Neural progenitor cell (in vitro differentiated cells): ENCODE data around the gene RLF. TPM values are rescaled to one million over a fixed set of nuclear protein-coding genes. Genes with fewer than 3 reads are reported as not detected.

ENCODE experiments used
- DNase-seq: peaks from one replicate; pipeline ENCODE4 v3.0.0-alpha.2; 2016; ENCODE audit warnings: low spot score
- H2AFZ ChIP-seq: fragments of 200-600 bp; sonication (generic); replicated peaks from 2 replicates; pipeline ENCODE4 v1.6.1; 2016; ENCODE audit warnings: antibody characterized with exemption
- H3F3A ChIP-seq: fragments of 200-600 bp; sonication (generic); 2 replicates; pipeline ENCODE4 v1.6.1; 2016; ENCODE audit warnings: antibody characterized with exemption, low read depth
- H3K27ac ChIP-seq: fragments of 200-600 bp; sonication (generic); 2 replicates; pipeline ENCODE4 v1.5.1; 2016; ENCODE audit warnings: mild to moderate bottlenecking
- H3K27me3 ChIP-seq: fragments of 200-600 bp; sonication (generic); 2 replicates; pipeline ENCODE4 v1.6.1; 2016; ENCODE audit warnings: mild to moderate bottlenecking, moderate library complexity
- H3K36me3 ChIP-seq: fragments of 200-600 bp; sonication (generic); 2 replicates; pipeline ENCODE4 v1.5.1; 2016
- H3K4me1 ChIP-seq: fragments of 200-600 bp; sonication (generic); 2 replicates; pipeline ENCODE4 v1.6.1; 2016; ENCODE audit warnings: mixed run types
- H3K4me2 ChIP-seq: fragments of 200-600 bp; sonication (generic); 2 replicates; pipeline ENCODE4 v1.6.1; 2016
- H3K4me3 ChIP-seq: fragments of 200-600 bp; sonication (generic); 2 replicates; pipeline ENCODE4 v1.5.1; 2016
- H3K79me2 ChIP-seq: fragments of 200-600 bp; sonication (generic); 2 replicates; pipeline ENCODE4 v1.6.1; 2016; ENCODE audit warnings: low read depth
- H3K9ac ChIP-seq: fragments of 200-600 bp; sonication (generic); 2 replicates; pipeline ENCODE4 v1.6.1; 2016
- H3K9me3 ChIP-seq: fragments of 200-600 bp; sonication (generic); 2 replicates; pipeline ENCODE4 v1.5.1; 2016; ENCODE audit warnings: low read depth
- H4K20me1 ChIP-seq: fragments of 200-600 bp; sonication (generic); 2 replicates; pipeline ENCODE4 v1.6.1; 2016; ENCODE audit warnings: low read depth
- H3K27ac Mint-ChIP-seq: 3 replicates; pipeline ENCODE4 v1.8.0; 2021; ENCODE audit warnings: mixed read lengths
- H3K27me3 Mint-ChIP-seq: 2 replicates; pipeline ENCODE4 v1.8.0; 2022; ENCODE audit warnings: low read depth, mild to moderate bottlenecking, inconsistent platforms, moderate library complexity, mixed read lengths; ENCODE audit not compliant: insufficient read depth
- H3K36me3 Mint-ChIP-seq: 3 replicates; pipeline ENCODE4 v1.8.0; 2021; ENCODE audit warnings: mixed read lengths
- H3K4me1 Mint-ChIP-seq: 3 replicates; pipeline ENCODE4 v1.8.0; 2021; ENCODE audit warnings: mixed read lengths
- H3K4me3 Mint-ChIP-seq: 3 replicates; pipeline ENCODE4 v1.8.0; 2021; ENCODE audit warnings: mild to moderate bottlenecking, moderate library complexity, mixed read lengths
- H3K9me3 Mint-ChIP-seq: 3 replicates; pipeline ENCODE4 v1.8.0; 2020; ENCODE audit warnings: mixed read lengths
- CTCF ChIP-seq: fragments of 200-600 bp; sonication (generic); IDR thresholded peaks from 2 replicates; pipeline ENCODE4 v1.5.1; 2017; ENCODE audit warnings: antibody characterized with exemption, mild to moderate bottlenecking
- EZH2 ChIP-seq: fragments of 200-600 bp; sonication (generic); IDR thresholded peaks from 2 replicates; pipeline ENCODE4 v1.6.1; 2017; ENCODE audit warnings: antibody characterized with exemption, mild to moderate bottlenecking, moderate library complexity
- EZH2phosphoT487 ChIP-seq: fragments of 200-600 bp; sonication (generic); IDR thresholded peaks from 2 replicates; pipeline ENCODE4 v1.6.1; 2017; ENCODE audit warnings: antibody characterized with exemption
- total RNA-seq: library from RNA; depleted of rRNA; stranded (reverse); fragments of >200 nt; gene quantifications from 2 replicates; pipeline ENCODE4 v1.2.3, GENCODE V29; 2015; ENCODE audit warnings: low replicate concordance

Gene RLF
- total RNA-seq, 1 donor from 2014 or later = 72.7 TPM

- no peaks in the 10 kb centered on the region for H3K36me3 ChIP-seq
- H3K9me3 ChIP-seq = no peaks in the 10 kb centered on the region
- no peak overlapping the region for H3K9ac ChIP-seq
- H3K27me3 ChIP-seq = peaks cover 32% of the 10 kb centered on the region
- H3K4me3 ChIP-seq = no peak overlapping the region
- H3K4me1 ChIP-seq = no peaks in the 10 kb centered on the region
- no peaks in the 10 kb centered on the region for H3K4me1 Mint-ChIP-seq
- no peaks in the 10 kb centered on the region for H3F3A ChIP-seq
- H3K36me3 Mint-ChIP-seq = no peaks in the 10 kb centered on the region
- H4K20me1 ChIP-seq = no peaks in the 10 kb centered on the region
- no peaks in the 10 kb centered on the region for H3K79me2 ChIP-seq
- DNase-seq = peak; percentile 58
- no peaks in the 10 kb centered on the region for H3K9me3 Mint-ChIP-seq
- peak overlapping the region; percentile 91 for H2AFZ ChIP-seq
- H3K27ac ChIP-seq = no peak overlapping the region
- no peak overlapping the region for H3K27ac Mint-ChIP-seq
- TF ChIP-seq EZH2 (no peak), EZH2phosphoT487 (no peak), CTCF (peak; percentile 73)
- H3K27me3 Mint-ChIP-seq = peaks cover 4% of the 10 kb centered on the region
- H3K4me3 Mint-ChIP-seq = no peak overlapping the region
- H3K4me2 ChIP-seq = no peak overlapping the region
Measured at GRCh38 chr1:40153073-40153770, 8.0 kb upstream of the RLF start.

GRCh38 chr1:40155135-40155534 lies 6.1 kb upstream of the RLF start:
- TF ChIP-seq EZH2 = no peak
- TF ChIP-seq EZH2phosphoT487 = no peak
- no peak for TF ChIP-seq CTCF
- Mint-ChIP-seq H3K27me3 (no peaks in the 10 kb centered on the region), H3K27ac (no peak overlapping the region), H3K4me1 (no peaks in the 10 kb centered on the region), H3K36me3 (no peaks in the 10 kb centered on the region), H3K9me3 (no peaks in the 10 kb centered on the region), H3K4me3 (no peak overlapping the region)
- no peaks in the 10 kb centered on the region for H4K20me1 ChIP-seq
- H3K4me2 ChIP-seq = no peak overlapping the region
- H3K36me3 ChIP-seq = no peaks in the 10 kb centered on the region
- H3K79me2 ChIP-seq = no peaks in the 10 kb centered on the region
- H3K9ac ChIP-seq = no peak overlapping the region
- H3K27ac ChIP-seq = no peak overlapping the region
- H3K4me3 ChIP-seq = no peak overlapping the region
- no peak for DNase-seq
- no peaks in the 10 kb centered on the region for H3F3A ChIP-seq
- no peak overlapping the region for H2AFZ ChIP-seq
- H3K27me3 ChIP-seq = peaks cover 22% of the 10 kb centered on the region
- no peaks in the 10 kb centered on the region for H3K9me3 ChIP-seq
- no peaks in the 10 kb centered on the region for H3K4me1 ChIP-seq

GRCh38 chr1:40155910-40156309 lies 5.3 kb upstream of the RLF start:
- H3K36me3 Mint-ChIP-seq = no peaks in the 10 kb centered on the region

More at GRCh38 chr1:40155910-40156309, 5.3 kb upstream of the RLF start:
- H3K27me3 ChIP-seq = peaks cover 22% of the 10 kb centered on the region
- H3K4me2 ChIP-seq = no peak overlapping the region
- H3K4me3 ChIP-seq = no peak overlapping the region
- no peak for DNase-seq
- H3K36me3 ChIP-seq = no peaks in the 10 kb centered on the region
- peaks cover 4% of the 10 kb centered on the region for H3F3A ChIP-seq
- Mint-ChIP-seq H3K4me1 (peaks cover 3% of the 10 kb centered on the region), H3K27me3 (no peaks in the 10 kb centered on the region), H3K4me3 (no peak overlapping the region), H3K27ac (no peak overlapping the region), H3K9me3 (no peaks in the 10 kb centered on the region)
- H3K9me3 ChIP-seq = no peaks in the 10 kb centered on the region
- no peak overlapping the region for H3K9ac ChIP-seq
- no peaks in the 10 kb centered on the region for H4K20me1 ChIP-seq
- H3K27ac ChIP-seq = no peak overlapping the region
- TF ChIP-seq EZH2phosphoT487 (no peak), CTCF (no peak), EZH2 (no peak)
- H3K4me1 ChIP-seq = peaks cover 3% of the 10 kb centered on the region
- no peaks in the 10 kb centered on the region for H3K79me2 ChIP-seq
- H2AFZ ChIP-seq = no peak overlapping the region
